ENCODE data around the gene FBXW9.
"Not testable (repeated sequence)": the region's sequence is repeated elsewhere in the genome, so short reads cannot be mapped to it uniquely, and the experiment has no call there.

Gene FBXW9

GRCh38 chr19:12649941-12650340 lies 46.5 kb downstream of the FBXW9 start:
- Histone ChIP-seq H3K79me2 (ENCODE audit: control insufficient read depth, insufficient read depth, low read length, unreplicated experiment) (no peaks in the 10 kb centered on the region), H3K27me3 (ENCODE audit: insufficient read depth, low read length) (no peaks in the 10 kb centered on the region), H3K36me3 (ENCODE audit: insufficient read depth, low read length) (no peaks in the 10 kb centered on the region), H3K4me1 (ENCODE audit: control insufficient read depth, insufficient read depth, low read length, unreplicated experiment) (no peaks in the 10 kb centered on the region), H3K4me3 (ENCODE audit: low read depth, low read length) (no peak overlapping the region), H2AFZ (ENCODE audit: low read length, unreplicated experiment) (no peak overlapping the region), H3K27ac (ENCODE audit: low read depth, low read length) (no peak overlapping the region)

GRCh38 chr19:12648088-12648487 lies 48.3 kb downstream of the FBXW9 start:
- no peaks in the 10 kb centered on the region for H3K27me3 ChIP-seq (ENCODE audit: insufficient read depth, low read length)

GRCh38 chr19:12647490-12648071 lies 48.9 kb downstream of the FBXW9 start:
- Histone ChIP-seq H3K4me3 (ENCODE audit: low read depth, low read length) (no peak overlapping the region), H3K79me2 (ENCODE audit: control insufficient read depth, insufficient read depth, low read length, unreplicated experiment) (no peaks in the 10 kb centered on the region), H2AFZ (ENCODE audit: low read length, unreplicated experiment) (no peak overlapping the region), H3K27ac (ENCODE audit: low read depth, low read length) (no peak overlapping the region), H3K27me3 (ENCODE audit: insufficient read depth, low read length) (no peaks in the 10 kb centered on the region), H3K4me1 (ENCODE audit: control insufficient read depth, insufficient read depth, low read length, unreplicated experiment) (no peaks in the 10 kb centered on the region), H3K36me3 (ENCODE audit: insufficient read depth, low read length) (no peaks in the 10 kb centered on the region)

More at GRCh38 chr19:12648088-12648487, 48.3 kb downstream of the FBXW9 start:
- Histone ChIP-seq H3K79me2 (ENCODE audit: control insufficient read depth, insufficient read depth, low read length, unreplicated experiment) (no peaks in the 10 kb centered on the region), H3K4me1 (ENCODE audit: control insufficient read depth, insufficient read depth, low read length, unreplicated experiment) (no peaks in the 10 kb centered on the region), H3K27ac (ENCODE audit: low read depth, low read length) (no peak overlapping the region), H2AFZ (ENCODE audit: low read length, unreplicated experiment) (no peak overlapping the region), H3K4me3 (ENCODE audit: low read depth, low read length) (no peak overlapping the region), H3K36me3 (ENCODE audit: insufficient read depth, low read length) (no peaks in the 10 kb centered on the region)

- H2AFZ ChIP-seq (ENCODE audit: low read length, unreplicated experiment): no peak overlapping the region
- H3K79me2 ChIP-seq (ENCODE audit: control insufficient read depth, insufficient read depth, low read length, unreplicated experiment): no peaks in the 10 kb centered on the region
- H3K4me3 ChIP-seq (ENCODE audit: low read depth, low read length): no peak overlapping the region
- H3K4me1 ChIP-seq (ENCODE audit: control insufficient read depth, insufficient read depth, low read length, unreplicated experiment): no peaks in the 10 kb centered on the region
- no peaks in the 10 kb centered on the region for H3K27me3 ChIP-seq (ENCODE audit: insufficient read depth, low read length)
- H3K27ac ChIP-seq (ENCODE audit: low read depth, low read length): no peak overlapping the region
- H3K36me3 ChIP-seq (ENCODE audit: insufficient read depth, low read length): no peaks in the 10 kb centered on the region
These were observed 49.4 kb downstream of the FBXW9 start for GRCh38 chr19:12647047-12647446.

- H3K4me3 ChIP-seq (ENCODE audit: low read depth, low read length): no peak overlapping the region
- H3K27me3 ChIP-seq (ENCODE audit: insufficient read depth, low read length): no peaks in the 10 kb centered on the region
- no peaks in the 10 kb centered on the region for H3K79me2 ChIP-seq (ENCODE audit: control insufficient read depth, insufficient read depth, low read length, unreplicated experiment)
- no peaks in the 10 kb centered on the region for H3K36me3 ChIP-seq (ENCODE audit: insufficient read depth, low read length)
- no peaks in the 10 kb centered on the region for H3K4me1 ChIP-seq (ENCODE audit: control insufficient read depth, insufficient read depth, low read length, unreplicated experiment)
- no peak overlapping the region for H3K27ac ChIP-seq (ENCODE audit: low read depth, low read length)
- no peak overlapping the region for H2AFZ ChIP-seq (ENCODE audit: low read length, unreplicated experiment)
These were observed 49.9 kb downstream of the FBXW9 start for GRCh38 chr19:12646551-12646950.

GRCh38 chr19:12643716-12644115 lies 52.7 kb downstream of the FBXW9 start:
- not testable (repeated sequence) for H3K79me2 ChIP-seq (ENCODE audit: control insufficient read depth, insufficient read depth, low read length, unreplicated experiment); H3K36me3 ChIP-seq (ENCODE audit: insufficient read depth, low read length); H2AFZ ChIP-seq (ENCODE audit: low read length, unreplicated experiment); H3K27ac ChIP-seq (ENCODE audit: low read depth, low read length); H3K4me3 ChIP-seq (ENCODE audit: low read depth, low read length); H3K4me1 ChIP-seq (ENCODE audit: control insufficient read depth, insufficient read depth, low read length, unreplicated experiment); H3K27me3 ChIP-seq (ENCODE audit: insufficient read depth, low read length)

- no peak overlapping the region for H3K27ac ChIP-seq (ENCODE audit: low read depth, low read length)
These were observed 53.9 kb downstream of the FBXW9 start for GRCh38 chr19:12642506-12642905.

GRCh38 chr19:12641456-12641855 lies 55.0 kb downstream of the FBXW9 start:
- no peaks in the 10 kb centered on the region for H3K36me3 ChIP-seq (ENCODE audit: insufficient read depth, low read length)
- no peaks in the 10 kb centered on the region for H3K27me3 ChIP-seq (ENCODE audit: insufficient read depth, low read length)
- H3K79me2 ChIP-seq (ENCODE audit: control insufficient read depth, insufficient read depth, low read length, unreplicated experiment): no peaks in the 10 kb centered on the region
- H2AFZ ChIP-seq (ENCODE audit: low read length, unreplicated experiment): no peak overlapping the region
- no peak overlapping the region for H3K27ac ChIP-seq (ENCODE audit: low read depth, low read length)
- no peaks in the 10 kb centered on the region for H3K4me1 ChIP-seq (ENCODE audit: control insufficient read depth, insufficient read depth, low read length, unreplicated experiment)
- H3K4me3 ChIP-seq (ENCODE audit: low read depth, low read length): no peak overlapping the region

More at GRCh38 chr19:12642506-12642905, 53.9 kb downstream of the FBXW9 start:
- no peak overlapping the region for H2AFZ ChIP-seq (ENCODE audit: low read length, unreplicated experiment)
- H3K4me3 ChIP-seq (ENCODE audit: low read depth, low read length): no peak overlapping the region
- no peaks in the 10 kb centered on the region for H3K36me3 ChIP-seq (ENCODE audit: insufficient read depth, low read length)
- no peaks in the 10 kb centered on the region for H3K27me3 ChIP-seq (ENCODE audit: insufficient read depth, low read length)
- no peaks in the 10 kb centered on the region for H3K4me1 ChIP-seq (ENCODE audit: control insufficient read depth, insufficient read depth, low read length, unreplicated experiment)
- no peaks in the 10 kb centered on the region for H3K79me2 ChIP-seq (ENCODE audit: control insufficient read depth, insufficient read depth, low read length, unreplicated experiment)

- H3K27ac ChIP-seq (ENCODE audit: low read depth, low read length): no peak overlapping the region
- peak overlapping the region; percentile 37; the same call in 1 of the 2 replicates for H3K4me3 ChIP-seq (ENCODE audit: low read depth, low read length)
- no peaks in the 10 kb centered on the region for H3K36me3 ChIP-seq (ENCODE audit: insufficient read depth, low read length)
- no peaks in the 10 kb centered on the region for H3K4me1 ChIP-seq (ENCODE audit: control insufficient read depth, insufficient read depth, low read length, unreplicated experiment)
- peak overlapping the region; percentile 25 for H2AFZ ChIP-seq (ENCODE audit: low read length, unreplicated experiment)
- no peaks in the 10 kb centered on the region for H3K27me3 ChIP-seq (ENCODE audit: insufficient read depth, low read length)
- H3K79me2 ChIP-seq (ENCODE audit: control insufficient read depth, insufficient read depth, low read length, unreplicated experiment): no peaks in the 10 kb centered on the region
These were observed 56.4 kb downstream of the FBXW9 start for GRCh38 chr19:12639901-12640613.

Measured in ACC112 (cell line).